Upper lobe of left lung (tissue), 6 donors: Measurements from ENCODE around the gene SIK2. TPM values are rescaled to one million over a fixed set of nuclear protein-coding genes. Genes with fewer than 3 reads are reported as not detected.

Source experiments
- ATAC-seq, 2 donors: fragments of 200-7000 bp; cut with Tn5 transposase; one replicate each; pipeline ENCODE4 v1.9.1; 2022; ENCODE audit warnings: mild to moderate bottlenecking in 2 of 2, moderate library complexity in 2 of 2; ENCODE audit not compliant: low FRiP score in 2 of 2
- DNase-seq, 2 donors: peaks; one replicate each; pipeline ENCODE4 v3.0.0-alpha.2; 2019 to 2020
- H3K27ac ChIP-seq, 4 donors: fragments of 200-600 bp; sonication (generic); one replicate each; pipeline ENCODE4 v1.5.1; 2016 to 2019
- H3K27me3 ChIP-seq, 4 donors: fragments of 200-600 bp; sonication (generic); one replicate each; pipeline ENCODE4 v1.5.1; 2017 to 2019
- H3K36me3 ChIP-seq, 4 donors: fragments of 200-600 bp; sonication (generic); one replicate each; pipeline ENCODE4 v1.5.1; 2016 to 2019
- H3K4me1 ChIP-seq, 4 donors: fragments of 200-600 bp; sonication (generic); one replicate each; pipeline ENCODE4 v1.5.1; 2018 to 2019
- H3K4me3 ChIP-seq, 4 donors: fragments of 200-600 bp; sonication (generic); one replicate each; pipeline ENCODE4 v1.5.1; 2017 to 2019; ENCODE audit warnings: mild to moderate bottlenecking in 2 of 4, moderate library complexity in 1 of 4
- H3K9me3 ChIP-seq, 4 donors: fragments of 200-600 bp; sonication (generic); one replicate each; pipeline ENCODE4 v1.5.1; 2018 to 2019
- CTCF ChIP-seq, 6 experiments: fragments of 450-650 bp in 4 of 6; fragments of 200-600 bp in 2 of 6; sonication (generic) in 2 of 6; IDR thresholded peaks; one replicate each; pipeline ENCODE4 v1.5.1; 2016 to 2019; ENCODE audit warnings: antibody characterized with exemption in 6 of 6
- EP300 ChIP-seq, 4 donors: sonication (generic); formaldehyde crosslinking; IDR thresholded peaks; one replicate each; pipeline ENCODE4 v1.5.1; 2017; ENCODE audit warnings: antibody characterized with exemption in 4 of 4, control low read depth in 2 of 4
- POLR2A ChIP-seq, 4 donors: fragments of 450-650 bp; IDR thresholded peaks; one replicate each; pipeline ENCODE4 v1.5.1; 2016 to 2017; ENCODE audit warnings: antibody characterized with exemption in 4 of 4, mild to moderate bottlenecking in 2 of 4
- POLR2AphosphoS5 ChIP-seq, 2 donors: sonication (generic); formaldehyde crosslinking; IDR thresholded peaks; one replicate each; pipeline ENCODE4 v1.5.1; 2017; ENCODE audit warnings: antibody characterized with exemption in 2 of 2
- WGBS, 2 donors: methylation state at CpG; one replicate each; pipeline ENCODE4 v1.1.5; 2017 to 2018; 5-methylcytosine and 5-hydroxymethylcytosine counted together
- total RNA-seq, 6 donors: library from RNA; depleted of rRNA in 4 of 6; stranded (reverse); fragments of >200 nt in 4 of 6; gene quantifications; one replicate each; pipeline versions ENCODE4 v1.1.0 to v1.2.1, GENCODE V29; 2016 to 2021
- donor health status: DM: no; HTN: no; CAD: no; lungs with moderate emphysema.
- donor health status: DM: no; HTN: yes; CAD: no; lungs with severe emphysema.

The SIK2 gene
- total RNA-seq, 6 donors from 2014 or later = 23.0 to 35.9 (median 27.6) TPM

- no peak for TF ChIP-seq POLR2AphosphoS5 (IDR thresholded peaks at IDR 0.05)
- TF ChIP-seq POLR2A (IDR thresholded peaks at IDR 0.05) = no peak
- TF ChIP-seq CTCF (IDR thresholded peaks at IDR 0.05) = no peak
- no peak for TF ChIP-seq EP300 (IDR thresholded peaks at IDR 0.05)
- ATAC-seq (no peak), DNase-seq (no peak)
- Histone ChIP-seq H3K4me1 (peaks cover 0 to 5% (median 3%) of the 10 kb centered on the region in 4 donors), H3K36me3 (peaks cover 38 to 87% (median 76%) of the 10 kb centered on the region in 4 donors), H3K27me3 (no peaks in the 10 kb centered on the region), H3K9me3 (no peaks in the 10 kb centered on the region), H3K27ac (no peak overlapping the region), H3K4me3 (no peak overlapping the region)
- 91 to 95% methylated on average over 6 to 11 of the region's 11 CpGs for WGBS, 2 donors
Observed at GRCh38 chr11:111724615-111725129, 122.4 kb downstream of the SIK2 start.

GRCh38 chr11:111725621-111726020 is 123.4 kb downstream of the SIK2 start:
- 87 to 91% methylated on average over 10 of the region's 10 CpGs for WGBS, 2 donors
- H3K36me3 ChIP-seq = peaks cover 29 to 78% (median 67%) of the 10 kb centered on the region in 4 donors

GRCh38 chr11:111726301-111726713 is 124.1 kb downstream of the SIK2 start:
- Histone ChIP-seq H3K36me3 (peaks cover 22 to 71% (median 60%) of the 10 kb centered on the region in 4 donors), H3K27ac (no peak overlapping the region), H3K4me3 (no peak overlapping the region), H3K27me3 (no peaks in the 10 kb centered on the region), H3K9me3 (no peaks in the 10 kb centered on the region), H3K4me1 (peaks cover 7 to 14% (median 10%) of the 10 kb centered on the region in 4 donors)
- WGBS, 2 donors = 90 to 93% methylated on average over 3 to 9 of the region's 9 CpGs
- ATAC-seq (no peak), DNase-seq (peak in 1 of 2 donors; percentile 52)
- TF ChIP-seq EP300 (IDR thresholded peaks at IDR 0.05) (no peak), POLR2A (IDR thresholded peaks at IDR 0.05) (no peak), CTCF (IDR thresholded peaks at IDR 0.05) (no peak), POLR2AphosphoS5 (IDR thresholded peaks at IDR 0.05) (no peak)

More at GRCh38 chr11:111725621-111726020, 123.4 kb downstream of the SIK2 start:
- H3K27ac ChIP-seq = no peak overlapping the region
- no peaks in the 10 kb centered on the region for H3K27me3 ChIP-seq
- ATAC-seq (no peak), DNase-seq (no peak)
- H3K4me1 ChIP-seq = peaks cover 2 to 11% (median 6%) of the 10 kb centered on the region in 4 donors
- H3K9me3 ChIP-seq = no peaks in the 10 kb centered on the region
- H3K4me3 ChIP-seq = no peak overlapping the region
- TF ChIP-seq CTCF (IDR thresholded peaks at IDR 0.05) (no peak), EP300 (IDR thresholded peaks at IDR 0.05) (no peak), POLR2AphosphoS5 (IDR thresholded peaks at IDR 0.05) (no peak), POLR2A (IDR thresholded peaks at IDR 0.05) (no peak)

DNA sequence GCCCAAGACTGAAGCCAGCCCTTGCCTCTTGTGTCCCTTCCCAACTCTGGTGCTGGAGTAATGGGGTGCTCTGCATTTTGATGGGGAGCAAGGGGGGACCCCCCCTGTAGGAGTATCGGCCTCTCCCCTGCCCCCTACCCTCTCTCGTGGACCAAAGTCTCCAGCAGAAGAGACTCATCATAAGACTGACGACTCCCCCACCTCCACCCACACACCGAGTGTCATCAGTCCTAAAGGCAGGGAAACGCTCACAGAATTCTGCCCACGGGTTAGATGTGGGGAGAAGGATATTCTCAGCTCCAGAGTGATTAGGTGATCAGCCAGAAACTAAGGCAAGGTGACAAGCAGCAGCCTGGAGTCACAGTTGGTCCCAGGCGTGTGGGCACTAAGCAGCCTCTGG is 125.2 kb downstream of the SIK2 start:
- Histone ChIP-seq H3K27ac (peak overlapping the region in 3 of 4 donors; percentile 16 to 58 (median 26)), H3K4me3 (no peak overlapping the region), H3K9me3 (no peaks in the 10 kb centered on the region), H3K4me1 (peaks cover 17 to 25% (median 18%) of the 10 kb centered on the region in 4 donors), H3K27me3 (no peaks in the 10 kb centered on the region), H3K36me3 (peaks cover 15 to 59% (median 49%) of the 10 kb centered on the region in 4 donors)
- DNase-seq = no peak
- no peak for TF ChIP-seq EP300 (IDR thresholded peaks at IDR 0.05)
- no peak for TF ChIP-seq POLR2A (IDR thresholded peaks at IDR 0.05)
- no peak for TF ChIP-seq CTCF (IDR thresholded peaks at IDR 0.05)
- TF ChIP-seq POLR2AphosphoS5 (IDR thresholded peaks at IDR 0.05) = no peak
- WGBS, 2 donors = 81 to 91% methylated on average over 7 of the region's 7 CpGs
- no peak for ATAC-seq
